IMR-90 (cell line): ENCODE data around the gene ERP27. TPM values are rescaled to one million over a fixed set of nuclear protein-coding genes. Genes with fewer than 3 reads are reported as not detected.

ENCODE experiments used
- ATAC-seq: fragments of 200-7000 bp; cut with Tn5 transposase; 2 replicates; pipeline ENCODE4 v1.9.1; 2020; ENCODE audit warnings: low read depth, mild to moderate bottlenecking, moderate library complexity
- BruUV-seq: library from RNA; stranded (reverse); fragments of 400-500 nt; replicated peaks from 2 replicates; lab custom pipeline; 2021; lab: Mats Ljungman, UMichigan
- CTCF ChIA-PET: fragments of 300-600 bp; formaldehyde crosslinking; extraction: SDS; loops from one replicate; lab custom pipeline; 2021; ENCODE audit warnings: antibody characterized with exemption; lab: Yijun Ruan, JAX
- POLR2A ChIA-PET: fragments of 300-600 bp; sonication (Branson Sonifier 250); formaldehyde crosslinking; loops from one replicate; lab custom pipeline; 2022; ENCODE audit warnings: antibody characterized with exemption; ENCODE audit not compliant: unreplicated experiment; lab: Charles Lee
- DNase-seq: peaks from one replicate; pipeline ENCODE4 v3.0.0; 2013
- H2AFZ ChIP-seq: replicated peaks from 2 replicates; pipeline ENCODE3; 2013; ENCODE audit warnings: low read length, mild to moderate bottlenecking; ENCODE audit not compliant: poor library complexity
- H2AK5ac ChIP-seq: 2 replicates; pipeline ENCODE4 v1.6.1; 2013; ENCODE audit warnings: low read depth, low read length, inconsistent platforms
- H2AK9ac ChIP-seq: replicated peaks from 2 replicates; pipeline ENCODE3; 2013; ENCODE audit warnings: mild to moderate bottlenecking, low read depth, low read length, moderate library complexity; ENCODE audit not compliant: poor library complexity
- H2BK120ac ChIP-seq: 2 replicates; pipeline ENCODE4 v1.6.1; 2013; ENCODE audit warnings: low read depth, low read length, inconsistent platforms
- H2BK15ac ChIP-seq: 3 replicates; pipeline ENCODE4 v1.6.1; 2013; ENCODE audit warnings: low read depth, low read length, inconsistent platforms
- H2BK20ac ChIP-seq: 2 replicates; pipeline ENCODE4 v1.6.1; 2013; ENCODE audit warnings: low read depth, mild to moderate bottlenecking, inconsistent platforms, low read length, moderate library complexity
- H2BK5ac ChIP-seq: 2 replicates; pipeline ENCODE4 v1.6.1; 2013; ENCODE audit warnings: mild to moderate bottlenecking, low read depth, low read length, inconsistent platforms; ENCODE audit not compliant: poor library complexity, severe bottlenecking
- H3K14ac ChIP-seq: replicated peaks from 2 replicates; pipeline ENCODE4 v1.6.1; 2013; ENCODE audit warnings: low read depth, low read length, inconsistent platforms
- H3K18ac ChIP-seq: 2 replicates; pipeline ENCODE4 v1.6.1; 2013; ENCODE audit warnings: low read depth, low read length, control low read depth
- H3K23ac ChIP-seq: 2 replicates; pipeline ENCODE4 v1.6.1; 2013; ENCODE audit warnings: low read depth, low read length, inconsistent platforms
- H3K27ac ChIP-seq: 2 replicates; pipeline ENCODE4 v1.5.1; 2013; ENCODE audit warnings: mild to moderate bottlenecking, control low read depth, low read length; ENCODE audit not compliant: insufficient read depth
- H3K27me3 ChIP-seq: 2 replicates; pipeline ENCODE4 v1.6.1; 2013; ENCODE audit warnings: low read length; ENCODE audit not compliant: control insufficient read depth, insufficient read depth
- H3K36me3 ChIP-seq: 2 replicates; pipeline ENCODE4 v1.6.1; 2013; ENCODE audit warnings: low read length, mixed read lengths; ENCODE audit not compliant: control insufficient read depth, insufficient read depth
- H3K4ac ChIP-seq: 2 replicates; pipeline ENCODE4 v1.6.1; 2013; ENCODE audit warnings: low read depth, low read length, inconsistent platforms
- H3K4me1 ChIP-seq: 2 replicates; pipeline ENCODE4 v1.6.1; 2013; ENCODE audit warnings: low read length, mixed read lengths; ENCODE audit not compliant: control insufficient read depth, insufficient read depth
- H3K4me2 ChIP-seq: 2 replicates; pipeline ENCODE4 v1.6.1; 2013; ENCODE audit warnings: low read depth, mild to moderate bottlenecking, control low read depth, low read length, moderate library complexity
- H3K4me3 ChIP-seq: 2 replicates; pipeline ENCODE4 v1.5.1; 2013; ENCODE audit warnings: low read depth, mild to moderate bottlenecking, control low read depth, low read length, moderate library complexity; ENCODE audit not compliant: insufficient read depth
- H3K56ac ChIP-seq: 2 replicates; pipeline ENCODE4 v1.6.1; 2013; ENCODE audit warnings: low read length, inconsistent platforms; ENCODE audit not compliant: insufficient read depth; ENCODE audit errors: extremely low read depth
- H3K79me1 ChIP-seq, 2 experiments: 2 replicates each; pipeline ENCODE4 v1.6.1; 2013; ENCODE audit warnings: low read length in 2 of 2, inconsistent platforms in 1 of 2, low read depth in 1 of 2
- H3K9ac ChIP-seq: 2 replicates; pipeline ENCODE4 v1.6.1; 2013; ENCODE audit warnings: low read depth, low read length, control low read depth
- H3K9me1 ChIP-seq: 2 replicates; pipeline ENCODE4 v1.6.1; 2013; ENCODE audit warnings: low read length, inconsistent platforms; ENCODE audit not compliant: insufficient read depth
- H3K9me3 ChIP-seq: 2 replicates; pipeline ENCODE4 v1.6.1; 2013; ENCODE audit warnings: low read length; ENCODE audit not compliant: control insufficient read depth, insufficient read depth
- H4K20me1 ChIP-seq: 2 replicates; pipeline ENCODE4 v1.6.1; 2013; ENCODE audit warnings: low read length, inconsistent platforms; ENCODE audit not compliant: insufficient read depth
- H4K5ac ChIP-seq: 2 replicates; pipeline ENCODE4 v1.6.1; 2013; ENCODE audit warnings: mild to moderate bottlenecking, low read depth, low read length, control low read depth
- H4K8ac ChIP-seq, 2 experiments: 2 replicates each; pipeline ENCODE4 v1.6.1; 2013; ENCODE audit warnings: low read depth in 2 of 2, low read length in 2 of 2, control low read depth in 1 of 2, inconsistent platforms in 1 of 2
- H4K91ac ChIP-seq: 2 replicates; pipeline ENCODE4 v1.6.1; 2013; ENCODE audit warnings: low read depth, low read length, inconsistent platforms; ENCODE audit not compliant: insufficient read depth
- BHLHE40 ChIP-seq: fragments of 150-350 bp; IDR thresholded peaks from 2 replicates; pipeline ENCODE4 v1.6.1; 2016; ENCODE audit warnings: mild to moderate bottlenecking, low read depth, low read length
- RFX5 ChIP-seq: IDR thresholded peaks from 2 replicates; pipeline ENCODE4 v1.8.0; 2012; ENCODE audit warnings: low read depth, mild to moderate bottlenecking, low read length, moderate library complexity
- SMC3 ChIP-seq: fragments of 150-350 bp; IDR thresholded peaks from 2 replicates; pipeline ENCODE4 v1.6.1; 2016; ENCODE audit warnings: low read depth, mild to moderate bottlenecking, antibody characterized with exemption, low read length, moderate library complexity
- WGBS, 2 experiments: methylation state at CpG; one replicate each; pipeline versions ENCODE4 v1.1.5 to v1.1.7; 2013; ENCODE audit warnings: missing lambda C conversion rate in 2 of 2; ENCODE audit not compliant: insufficient read length in 1 of 2; ENCODE audit errors: extremely low coverage in 2 of 2; 5-methylcytosine and 5-hydroxymethylcytosine counted together
- dilution Hi-C: fragments of 300-500 bp; cut with HindIII; formaldehyde crosslinking; loops from one replicate; pipeline ENCODE4 v1.14.3; 2018; ENCODE audit warnings: low sequenced_read_pairs; ENCODE audit not compliant: unreplicated experiment
- in situ Hi-C: fragments of 300-500 bp; cut with MboI; formaldehyde crosslinking; loops from 3 replicates; pipeline ENCODE4 v1.14.3; 2019; ENCODE audit warnings: low sequenced_read_pairs, inconsistent platforms, mixed read lengths
- intact Hi-C: fragments of 100-400 bp; cut with micrococcal nuclease; formaldehyde crosslinking; loops from 2 replicates; pipeline ENCODE4 v1.10.0; 2022
- polyA plus RNA-seq, 3 experiments: library from polyadenylated mRNA; depleted of rRNA; stranded (reverse); fragments of >200 nt; gene quantifications; 2 replicates each; pipeline ENCODE4 v1.2.3, GENCODE V29; 2012; ENCODE audit warnings: low replicate concordance in 1 of 3
- total RNA-seq: library from RNA; depleted of rRNA; stranded (reverse); fragments of >200 nt; gene quantifications from 2 replicates; pipeline ENCODE4 v1.2.3, GENCODE V29; 2012
- TF ChIP-seq, protein P1 (sequence below): fragments of 150-350 bp; IDR thresholded peaks from 2 replicates; pipeline ENCODE4 v1.6.1; 2017; ENCODE audit warnings: mild to moderate bottlenecking, antibody characterized with exemption, low read length, low read depth

ERP27 gene
- total and polyA plus RNA-seq, 2 of the 4 experiments (the other 2 are of a cell fraction) = not detected

DNA sequence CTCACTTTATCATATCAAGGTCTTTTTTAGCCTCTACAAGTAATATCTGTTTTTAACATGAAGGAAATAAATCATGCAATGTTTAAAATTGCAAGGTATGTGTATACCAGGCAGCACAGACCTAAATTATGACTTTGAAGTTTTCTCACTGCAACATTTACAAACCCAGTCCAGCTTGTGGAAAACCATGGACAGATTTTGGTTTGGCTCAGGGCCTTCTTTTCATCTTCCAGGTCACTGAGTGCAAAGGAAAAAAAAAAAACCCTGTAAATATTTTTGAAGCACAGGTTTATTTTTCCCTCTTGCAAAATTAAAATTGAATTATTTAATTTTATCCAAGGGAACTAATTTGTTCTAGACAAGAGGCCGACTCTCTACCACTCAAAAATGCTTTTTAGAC lies 66.5 kb downstream of the ERP27 start:
- Histone ChIP-seq H3K27me3 (no peaks in the 10 kb centered on the region), H4K8ac (no peak overlapping the region), H3K9ac (no peak overlapping the region), H4K20me1 (no peaks in the 10 kb centered on the region), H2BK20ac (no peak overlapping the region), H2AFZ (no peak overlapping the region), H3K9me1 (no peaks in the 10 kb centered on the region), H3K18ac (no peak overlapping the region), H3K79me1 (no peaks in the 10 kb centered on the region), H2AK9ac (no peak overlapping the region), H3K23ac (no peak overlapping the region), H3K4ac (no peak overlapping the region), H3K4me2 (no peak overlapping the region), H2BK120ac (no peak overlapping the region), H3K27ac (no peak overlapping the region), H4K5ac (no peak overlapping the region), H3K4me1 (no peaks in the 10 kb centered on the region), H2AK5ac (no peak overlapping the region), H3K9me3 (no peaks in the 10 kb centered on the region), H2BK5ac (no peak overlapping the region), H3K4me3 (no peak overlapping the region), H4K91ac (no peak overlapping the region), H2BK15ac (no peak overlapping the region), H3K36me3 (no peaks in the 10 kb centered on the region), H3K14ac (no peak overlapping the region), H3K56ac (no peak overlapping the region)
- POLR2A ChIA-PET = no interaction called here
- TF ChIP-seq SMC3 = no peak
- no peak for TF ChIP-seq BHLHE40
- no peak for TF ChIP-seq RFX5
- TF ChIP-seq, protein P1, sequence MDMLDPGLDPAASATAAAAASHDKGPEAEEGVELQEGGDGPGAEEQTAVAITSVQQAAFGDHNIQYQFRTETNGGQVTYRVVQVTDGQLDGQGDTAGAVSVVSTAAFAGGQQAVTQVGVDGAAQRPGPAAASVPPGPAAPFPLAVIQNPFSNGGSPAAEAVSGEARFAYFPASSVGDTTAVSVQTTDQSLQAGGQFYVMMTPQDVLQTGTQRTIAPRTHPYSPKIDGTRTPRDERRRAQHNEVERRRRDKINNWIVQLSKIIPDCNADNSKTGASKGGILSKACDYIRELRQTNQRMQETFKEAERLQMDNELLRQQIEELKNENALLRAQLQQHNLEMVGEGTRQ = no peak
- dilution Hi-C loops (no loop called here), in situ Hi-C loops (no loop called here), intact Hi-C loops (no loop called here)
- WGBS, 2 experiments = no CpG with 5 or more reads among the region's 1 CpG
- BruUV-seq = no TSS peak
- CTCF ChIA-PET = no interaction called here
- DNase-seq (no peak), ATAC-seq (no peak)
